HG03558 (cell line): ENCODE measurements around the gene MRTFB.
A peak's percentile ranks its signal among the peaks of the same experiment; 100 is the strongest.
"Not testable (repeated sequence)": the region's sequence is repeated elsewhere in the genome, so short reads cannot be mapped to it uniquely, and the experiment has no call there.

ENCODE experiments used
- ATAC-seq: cut with Tn5 transposase; IDR thresholded peaks from one replicate; pipeline ENCODE4 v1.9.1; 2021; ENCODE audit warnings: moderate number of reproducible peaks; ENCODE audit not compliant: unreplicated experiment; ENCODE audit errors: extremely low read depth

The MRTFB gene, protein sequence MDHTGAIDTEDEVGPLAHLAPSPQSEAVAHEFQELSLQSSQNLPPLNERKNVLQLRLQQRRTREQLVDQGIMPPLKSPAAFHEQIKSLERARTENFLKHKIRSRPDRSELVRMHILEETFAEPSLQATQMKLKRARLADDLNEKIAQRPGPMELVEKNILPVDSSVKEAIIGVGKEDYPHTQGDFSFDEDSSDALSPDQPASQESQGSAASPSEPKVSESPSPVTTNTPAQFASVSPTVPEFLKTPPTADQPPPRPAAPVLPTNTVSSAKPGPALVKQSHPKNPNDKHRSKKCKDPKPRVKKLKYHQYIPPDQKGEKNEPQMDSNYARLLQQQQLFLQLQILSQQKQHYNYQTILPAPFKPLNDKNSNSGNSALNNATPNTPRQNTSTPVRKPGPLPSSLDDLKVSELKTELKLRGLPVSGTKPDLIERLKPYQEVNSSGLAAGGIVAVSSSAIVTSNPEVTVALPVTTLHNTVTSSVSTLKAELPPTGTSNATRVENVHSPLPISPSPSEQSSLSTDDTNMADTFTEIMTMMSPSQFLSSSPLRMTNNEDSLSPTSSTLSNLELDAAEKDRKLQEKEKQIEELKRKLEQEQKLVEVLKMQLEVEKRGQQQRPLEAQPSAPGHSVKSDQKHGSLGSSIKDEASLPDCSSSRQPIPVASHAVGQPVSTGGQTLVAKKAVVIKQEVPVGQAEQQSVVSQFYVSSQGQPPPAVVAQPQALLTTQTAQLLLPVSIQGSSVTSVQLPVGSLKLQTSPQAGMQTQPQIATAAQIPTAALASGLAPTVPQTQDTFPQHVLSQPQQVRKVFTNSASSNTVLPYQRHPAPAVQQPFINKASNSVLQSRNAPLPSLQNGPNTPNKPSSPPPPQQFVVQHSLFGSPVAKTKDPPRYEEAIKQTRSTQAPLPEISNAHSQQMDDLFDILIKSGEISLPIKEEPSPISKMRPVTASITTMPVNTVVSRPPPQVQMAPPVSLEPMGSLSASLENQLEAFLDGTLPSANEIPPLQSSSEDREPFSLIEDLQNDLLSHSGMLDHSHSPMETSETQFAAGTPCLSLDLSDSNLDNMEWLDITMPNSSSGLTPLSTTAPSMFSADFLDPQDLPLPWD

DNA sequence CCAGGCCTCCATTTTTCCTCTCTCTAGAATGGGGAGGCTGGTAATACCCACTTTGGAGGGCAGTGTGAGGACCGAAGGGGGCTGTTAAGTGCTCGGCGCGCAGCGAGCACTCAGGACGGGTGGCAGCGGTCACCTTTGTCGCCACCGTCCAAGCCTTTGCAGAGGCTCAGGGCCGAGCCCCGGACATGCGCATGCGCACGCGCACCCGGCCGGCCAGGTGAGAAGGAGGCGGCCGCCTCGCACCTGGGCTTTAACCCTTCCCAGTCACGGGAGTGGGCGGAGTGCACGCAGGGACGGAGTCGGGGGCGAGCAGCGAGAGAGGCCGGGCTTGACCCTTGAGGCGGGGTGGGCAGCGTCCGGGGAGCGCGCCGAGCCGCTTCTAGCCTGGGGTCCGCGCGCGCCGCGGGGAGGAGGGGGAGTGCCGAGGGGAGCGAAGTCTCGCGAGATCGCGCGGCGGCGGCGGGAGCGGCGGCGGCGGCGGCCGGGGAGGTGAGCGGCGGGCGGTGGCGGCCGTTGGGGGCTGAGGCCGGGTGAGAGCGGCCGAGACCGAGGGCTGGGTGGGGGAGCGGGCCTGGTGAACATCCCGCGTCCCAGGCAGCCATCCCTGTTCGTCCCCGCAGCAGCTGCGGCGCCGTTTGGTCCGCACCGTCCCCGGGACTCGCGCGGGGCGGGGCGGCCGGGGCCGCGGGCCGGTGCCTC is at the start of gene MRTFB:
Gene MRTFB (plus strand): TSS at position 443 of the 699 bp plus-strand sequence. CDS start 69,288 bp downstream, outside the sequence.
- peak; percentile 54 for ATAC-seq

DNA sequence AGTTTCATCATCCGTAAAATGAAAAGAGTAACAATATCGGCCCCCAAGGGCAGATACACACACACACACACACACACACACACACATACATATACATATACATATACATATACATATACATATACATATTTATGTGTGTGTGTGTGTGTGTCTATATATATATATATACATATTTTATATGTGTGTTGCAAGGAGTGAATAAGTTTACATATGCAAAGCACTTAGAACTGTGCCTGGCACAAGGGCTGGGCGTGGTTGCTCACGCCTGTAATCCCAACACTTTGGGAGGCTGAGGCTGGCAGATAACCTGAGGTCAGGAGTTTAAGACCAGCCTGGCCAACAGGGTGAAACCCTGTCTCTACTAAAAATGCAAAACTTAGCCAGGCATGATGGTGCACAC is 47.6 kb upstream of the MRTFB start:
- not testable (repeated sequence) for ATAC-seq

DNA sequence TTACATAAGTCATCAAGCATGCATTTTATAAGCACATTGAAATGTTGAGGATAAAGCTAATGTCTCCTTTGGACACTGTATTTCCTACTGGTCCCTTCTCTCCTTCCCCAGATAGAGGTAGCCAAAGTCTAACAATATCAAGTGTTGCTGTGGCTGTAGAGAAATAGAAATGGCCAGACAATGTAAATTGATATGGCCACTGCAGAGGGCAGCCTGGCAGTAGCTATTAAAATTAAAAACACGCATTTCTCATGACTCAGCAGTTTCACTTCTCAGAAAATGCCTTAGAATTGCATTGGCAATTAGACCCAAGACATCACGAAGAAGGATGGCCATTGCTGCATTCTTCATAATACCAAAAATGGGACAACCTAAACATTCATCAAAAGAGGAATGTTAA is 46.8 kb upstream of the MRTFB start:
- ATAC-seq = no peak

DNA sequence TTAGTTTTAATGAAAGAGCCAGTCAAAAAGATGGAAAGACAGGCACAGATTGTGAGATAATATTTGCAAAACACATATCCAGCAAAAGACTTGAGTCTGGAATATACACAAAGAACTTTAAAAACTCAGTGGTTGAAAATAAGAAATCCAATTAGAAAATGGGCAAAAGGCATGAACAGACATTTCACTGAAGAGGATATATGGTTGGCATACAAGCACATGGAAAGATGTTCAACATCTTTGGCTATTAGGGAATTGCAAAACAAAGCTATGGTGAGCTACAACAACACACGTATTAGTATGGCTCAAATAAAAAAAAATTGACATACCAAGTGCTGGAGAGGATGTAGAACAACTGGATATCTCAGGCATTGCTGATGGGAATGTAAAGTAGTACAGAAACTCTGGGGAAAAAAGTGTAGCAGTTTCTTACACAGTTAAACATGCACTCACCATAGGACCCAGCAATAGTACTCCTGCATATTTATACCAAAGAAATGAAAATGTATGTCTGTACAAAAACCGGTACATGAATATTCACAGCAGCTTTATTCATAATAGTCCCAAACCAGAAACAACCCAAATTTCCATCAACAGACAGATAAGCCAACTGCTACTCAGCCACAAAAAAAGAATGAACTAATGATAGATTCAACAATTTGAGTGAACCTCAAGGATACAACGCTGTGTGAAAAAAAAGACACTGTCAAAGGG is 44.4 kb upstream of the MRTFB start:
- ATAC-seq = no peak

DNA sequence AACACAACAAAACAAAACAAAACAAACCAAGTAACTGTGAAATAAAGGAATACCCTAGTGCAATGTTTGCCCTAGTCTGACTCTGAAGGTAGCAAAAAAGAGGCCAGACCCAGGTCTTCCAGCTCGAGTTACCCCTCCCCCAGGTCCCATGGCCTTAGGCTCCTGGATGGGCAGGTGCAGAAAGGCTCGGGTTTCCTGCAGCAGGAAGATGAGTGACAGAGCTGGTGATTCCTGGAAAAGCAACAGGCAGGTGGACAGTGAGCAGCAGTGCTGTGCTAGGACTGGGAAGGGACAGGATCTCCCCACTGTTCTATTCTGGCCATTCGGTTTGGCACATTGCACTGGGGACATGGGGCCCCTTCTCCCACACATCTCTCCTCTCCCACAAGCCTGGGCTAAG is 42.9 kb upstream of the MRTFB start:
- no peak for ATAC-seq

DNA sequence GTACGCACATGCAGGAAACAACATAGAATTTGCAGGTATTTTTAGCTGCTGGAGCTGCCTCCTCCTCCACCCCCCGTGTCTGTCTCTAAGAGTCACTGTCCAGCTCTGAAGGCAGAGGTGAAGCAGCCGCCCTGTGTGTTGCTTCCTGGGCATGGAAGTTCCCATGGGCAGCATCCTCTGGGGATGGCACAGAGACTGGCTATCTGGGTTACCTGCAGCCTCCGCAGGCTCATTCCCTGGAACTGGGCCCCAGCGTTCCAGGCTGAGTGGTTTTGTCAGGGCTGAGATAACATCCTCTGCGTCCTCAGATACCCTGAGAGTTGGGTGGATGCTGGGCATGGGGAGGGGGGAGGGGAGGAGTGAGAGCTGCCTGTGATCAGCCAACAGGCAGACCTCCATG is 41.5 kb upstream of the MRTFB start:
- ATAC-seq = no peak

DNA sequence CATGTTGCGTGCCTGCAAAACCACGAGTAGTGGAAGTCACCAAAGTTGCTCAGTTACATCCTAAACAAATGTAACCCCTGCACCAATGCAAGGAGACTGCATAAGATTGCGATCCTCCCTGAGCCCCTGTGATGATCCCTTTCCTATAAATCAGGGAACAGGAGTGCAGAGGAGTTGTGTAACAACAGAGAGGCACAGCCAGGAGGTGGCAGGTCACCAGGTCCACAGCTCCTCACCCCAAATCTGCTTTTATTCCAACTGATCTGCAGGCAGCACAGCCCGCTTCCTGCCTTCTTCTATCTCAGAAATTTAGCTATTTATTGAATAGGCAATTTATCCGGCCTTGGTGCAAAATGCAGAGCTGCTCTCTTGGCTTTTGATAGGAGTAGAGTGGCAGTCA is 36.0 kb upstream of the MRTFB start:
- no peak for ATAC-seq

DNA sequence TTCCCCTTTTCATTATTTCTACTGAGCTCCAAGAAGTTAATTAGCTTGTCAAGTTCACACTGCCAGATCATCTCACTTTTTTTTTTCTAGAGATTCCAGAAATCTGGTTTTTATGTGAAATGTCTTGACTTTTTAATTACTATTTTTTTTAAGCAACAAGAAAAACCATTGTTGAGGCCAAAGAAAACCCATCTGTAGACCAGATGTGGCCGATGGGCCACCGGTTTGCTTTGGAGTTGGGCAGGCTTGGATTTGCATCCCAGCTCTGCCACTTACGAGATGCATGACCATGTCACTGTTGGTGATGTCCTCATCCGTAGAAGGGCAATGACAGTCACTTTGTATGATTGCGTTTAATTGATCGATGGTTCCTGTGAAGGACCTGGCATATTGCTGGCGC is 34.2 kb upstream of the MRTFB start:
- ATAC-seq = no peak

DNA sequence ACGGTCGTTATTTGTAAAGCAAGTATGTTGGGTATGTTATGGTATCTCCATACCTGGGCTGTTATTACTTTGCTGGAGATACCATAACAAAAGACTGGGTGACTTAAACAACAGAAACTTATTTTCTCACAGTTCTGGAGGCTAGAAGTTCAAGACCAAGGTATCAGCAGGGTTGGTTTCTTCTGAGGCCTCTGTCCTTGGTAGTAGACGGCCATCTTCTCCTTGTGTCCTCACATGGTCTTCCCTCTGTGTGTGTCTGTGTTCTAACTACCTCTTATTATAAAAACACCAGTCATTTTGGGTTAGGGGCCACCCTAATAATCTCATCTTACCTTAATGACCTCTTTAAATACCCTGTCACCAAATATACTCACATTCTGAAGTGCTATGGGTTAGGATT is 33.2 kb upstream of the MRTFB start:
- ATAC-seq = no peak

DNA sequence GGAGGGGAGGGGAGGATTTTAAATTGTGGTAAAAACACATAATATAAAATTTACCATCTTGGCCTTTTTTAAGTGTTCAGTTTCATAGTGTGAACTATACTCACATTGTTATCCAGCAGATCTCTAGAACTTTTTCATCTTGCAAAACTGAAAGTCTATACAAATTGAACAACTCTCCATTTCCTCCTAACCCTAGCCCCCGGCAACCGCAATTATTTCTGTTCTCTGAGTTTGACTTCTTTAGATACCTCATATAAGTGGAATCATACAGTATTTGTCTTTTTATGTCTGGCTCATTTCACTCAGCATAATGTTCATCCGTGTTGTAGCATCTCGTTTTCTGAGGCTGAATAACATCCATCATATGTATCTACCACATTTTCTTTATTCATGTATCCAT is 30.0 kb upstream of the MRTFB start:
- ATAC-seq = no peak

DNA sequence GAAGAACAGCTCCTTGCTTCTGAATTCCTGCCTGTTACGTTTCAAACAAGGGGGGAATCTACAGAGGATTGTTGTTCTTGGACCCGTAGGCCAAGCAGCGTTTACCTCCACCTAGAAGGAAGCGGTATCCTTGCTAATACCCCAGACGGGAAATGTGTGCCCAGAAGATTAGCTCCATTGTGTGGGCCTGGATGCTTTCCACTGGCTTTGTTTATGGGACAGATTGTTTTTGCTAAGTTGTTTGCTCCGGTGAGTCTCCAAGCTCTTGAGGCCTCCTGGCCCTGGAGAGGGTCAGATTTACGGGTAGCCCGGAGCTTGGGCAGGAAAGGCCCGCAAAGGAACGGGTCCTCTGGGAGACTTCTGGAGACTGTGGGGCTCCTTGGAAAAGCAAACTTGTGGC is 28.4 kb upstream of the MRTFB start:
- ATAC-seq = no peak

DNA sequence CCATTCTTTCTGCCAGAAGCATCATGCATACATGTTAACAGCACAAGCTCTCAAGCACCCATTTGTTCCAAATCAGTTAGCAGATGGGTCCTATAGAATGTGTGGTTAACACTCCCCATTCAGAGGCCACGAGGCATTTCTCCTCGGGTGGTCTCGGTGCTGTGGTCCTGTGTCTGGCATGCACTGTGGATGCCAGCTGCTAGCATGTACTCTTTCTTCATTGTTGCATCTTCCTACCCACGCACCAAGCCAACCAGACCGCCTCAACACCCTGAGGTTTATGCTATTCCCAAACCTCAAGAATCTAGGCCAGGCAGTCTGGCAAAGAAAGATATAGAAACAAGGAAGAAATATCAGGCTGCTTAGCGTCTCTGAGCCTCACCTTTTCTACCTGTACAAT is 27.8 kb upstream of the MRTFB start:
- no peak for ATAC-seq

DNA sequence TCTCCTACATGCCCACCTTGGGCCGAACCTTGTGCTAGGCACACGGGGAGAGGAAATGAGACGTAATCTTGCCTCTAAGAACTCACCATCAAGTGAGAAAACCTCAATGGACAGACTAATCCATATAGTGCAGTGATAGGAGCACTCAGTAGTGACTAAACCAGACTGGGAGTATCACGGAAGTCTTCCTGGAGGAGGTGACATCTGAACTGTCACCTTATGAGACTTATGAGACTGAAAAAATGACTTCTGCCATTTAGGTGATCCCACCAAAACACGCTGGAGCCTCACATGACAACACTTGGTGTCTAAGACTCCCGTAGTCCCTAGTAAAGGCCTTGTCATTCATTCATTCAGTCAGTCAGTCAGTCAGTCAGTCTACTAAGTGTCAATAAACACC is 27.3 kb upstream of the MRTFB start:
- ATAC-seq = no peak

DNA sequence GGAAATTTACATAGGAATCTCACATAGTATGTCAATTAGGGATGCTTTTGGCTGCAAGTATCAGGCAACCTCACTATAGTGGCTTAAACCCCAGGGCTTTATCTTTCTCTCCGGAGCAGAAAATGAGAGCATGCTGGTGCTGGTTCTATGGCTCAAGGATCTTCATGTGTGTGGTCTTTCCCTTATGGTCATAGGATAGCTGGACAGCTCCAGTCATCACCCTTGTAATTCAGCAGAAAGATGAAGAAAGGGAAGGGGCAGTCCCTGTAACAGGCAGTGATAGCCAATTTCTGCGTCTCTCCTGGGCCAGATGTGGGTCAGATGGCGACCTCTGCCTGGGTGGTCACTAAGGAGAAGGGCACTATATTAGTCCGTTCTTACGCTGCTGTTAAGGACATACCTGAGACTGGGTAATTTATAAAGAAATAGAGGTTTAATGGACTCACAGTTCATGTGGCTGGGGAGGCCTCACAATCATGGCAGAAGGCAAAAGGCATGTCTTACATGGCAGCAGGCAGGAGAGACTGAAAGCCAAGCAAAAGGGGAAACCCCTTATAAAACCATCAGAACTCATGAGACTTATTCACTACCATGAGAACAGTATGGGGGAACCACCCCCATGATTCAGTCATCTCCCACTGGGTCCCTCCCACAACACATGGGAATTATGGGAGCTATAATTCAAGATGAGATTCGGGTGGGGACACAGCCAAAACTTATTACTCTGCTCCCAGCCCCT is 23.8 kb upstream of the MRTFB start:
- ATAC-seq = not testable (repeated sequence)

DNA sequence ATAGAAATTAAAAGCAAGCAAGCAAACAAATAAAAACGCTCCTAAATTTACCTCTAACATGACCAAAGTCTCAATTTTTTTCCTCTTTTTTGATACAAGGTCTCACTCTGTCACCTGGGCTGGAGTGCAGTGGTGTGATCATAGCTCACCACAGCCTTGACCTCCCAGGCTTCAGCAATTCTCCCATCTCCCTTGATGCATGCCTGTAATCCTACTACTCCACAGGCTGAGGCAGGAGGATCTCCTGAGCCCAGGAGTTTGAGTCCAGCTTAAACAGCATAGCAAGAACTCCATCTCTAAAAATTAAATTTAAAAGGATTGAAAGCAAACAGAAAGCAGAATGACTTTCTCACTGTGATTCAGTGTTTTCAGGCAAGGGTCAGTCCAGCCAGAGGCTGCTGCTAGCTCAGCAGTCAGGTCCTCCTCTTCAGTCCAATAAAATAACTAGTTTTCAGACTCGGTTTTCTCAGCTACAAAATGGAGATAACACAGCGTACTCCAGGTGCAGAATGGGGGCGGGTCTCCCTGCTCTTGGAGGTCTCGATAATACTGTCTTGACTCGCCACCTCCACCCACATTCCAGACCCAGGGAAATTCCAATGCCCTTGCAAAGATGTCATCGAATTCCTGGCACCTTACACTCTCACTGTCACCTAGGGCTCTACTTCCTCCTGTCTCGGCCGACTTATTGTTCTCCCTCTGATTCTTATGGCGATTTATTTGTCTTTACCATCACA is 20.7 kb upstream of the MRTFB start:
- no peak for ATAC-seq

DNA sequence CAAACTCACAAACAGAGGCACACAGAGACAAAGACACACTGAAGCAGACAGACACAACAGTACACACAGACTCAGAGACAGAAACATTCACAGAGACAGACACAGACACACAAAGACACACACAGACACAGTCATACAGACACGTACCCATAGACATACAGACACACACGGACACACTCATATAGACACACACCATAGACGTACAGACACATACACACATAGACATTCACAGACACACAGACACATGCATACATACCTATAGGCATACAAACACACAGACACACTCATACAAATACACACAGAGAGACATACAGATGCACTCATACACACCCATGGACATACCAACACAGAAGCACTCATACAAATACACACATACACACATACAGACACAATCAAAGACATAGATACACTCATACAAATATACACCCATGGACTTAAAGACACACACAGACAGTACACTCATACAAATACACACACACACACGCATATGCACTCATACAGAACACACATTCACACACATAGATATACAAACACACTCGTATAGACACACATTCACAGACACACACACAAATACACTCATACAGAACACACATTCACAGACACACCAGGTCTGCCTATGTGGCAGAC is 19.9 kb upstream of the MRTFB start:
- no peak for ATAC-seq

DNA sequence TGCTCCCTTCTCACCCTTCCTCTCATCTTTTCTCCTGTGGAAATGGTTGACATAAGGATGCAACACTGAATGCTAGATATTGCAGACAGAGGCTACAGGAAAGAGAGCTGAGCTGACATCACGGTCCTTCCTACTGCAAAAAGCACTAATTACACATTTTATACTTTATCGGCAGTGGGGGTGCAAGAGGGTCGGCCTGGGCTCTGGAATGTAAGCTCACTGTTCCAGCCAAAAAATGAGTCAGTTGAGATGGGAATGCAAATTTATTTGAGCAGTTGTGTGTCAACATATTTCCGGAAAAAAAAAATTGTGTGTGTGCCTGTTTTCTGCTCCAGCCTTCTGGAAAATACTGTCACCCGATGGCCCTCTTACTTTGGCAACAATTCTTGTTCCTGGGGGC is 14.1 kb upstream of the MRTFB start:
- no peak for ATAC-seq

DNA sequence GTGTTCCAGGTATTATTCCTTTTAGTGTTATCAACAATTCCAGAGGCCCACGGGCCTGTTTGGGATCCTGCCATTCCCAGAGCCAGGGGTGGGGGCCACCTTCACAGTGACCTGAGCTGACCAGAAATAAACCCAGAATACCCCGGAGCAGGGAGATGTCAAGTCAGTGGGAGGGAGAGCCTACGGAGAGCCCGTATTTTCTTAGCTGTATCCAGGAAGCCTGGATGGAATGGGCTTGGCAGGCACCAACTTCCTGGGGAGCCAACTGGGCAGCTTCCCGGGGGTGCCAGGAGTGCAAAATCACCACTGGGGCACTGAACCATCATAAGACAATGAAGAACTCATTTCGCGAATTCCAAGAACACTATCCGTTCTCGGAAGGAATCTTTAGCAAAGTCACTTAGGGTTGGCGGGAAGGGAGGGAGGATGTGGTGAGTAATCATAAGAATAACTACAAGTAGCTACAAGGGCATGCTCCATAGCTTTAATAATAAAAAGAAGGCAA is 13.2 kb upstream of the MRTFB start:
- no peak for ATAC-seq
